OCI-M1 (cell line): Measurements from ENCODE around the gene PELI1.
"Not testable (repeated sequence)": the region's sequence is repeated elsewhere in the genome, so short reads cannot be mapped to it uniquely, and the experiment has no call there.

ENCODE experiments used
- DNase-seq: peaks from one replicate; lab custom pipeline; 2025; lab: John Stamatoyannopoulos, UW

The PELI1 gene

GRCh38 chr2:64122358-64122757 is 21.9 kb downstream of the PELI1 start:
- DNase-seq = no peak

DNA sequence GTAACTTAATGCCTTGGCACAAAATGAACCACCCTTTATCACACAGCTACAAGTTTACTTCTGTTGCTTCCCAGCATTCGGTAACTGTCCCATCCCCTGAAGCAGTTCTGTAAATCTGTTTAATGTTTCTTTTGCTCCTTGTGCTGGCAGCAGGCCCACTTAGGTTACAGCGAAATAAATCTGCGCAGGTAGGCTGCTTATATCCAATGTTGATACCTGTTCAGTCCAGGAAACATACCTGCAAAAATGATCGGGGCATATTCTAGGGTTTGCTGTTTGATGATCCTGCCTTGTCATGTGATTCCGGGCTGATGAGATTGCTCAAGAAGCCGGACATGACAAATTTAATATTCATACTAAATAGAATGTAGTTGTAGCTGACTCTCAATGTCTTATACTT is 23.3 kb downstream of the PELI1 start:
- no peak for DNase-seq

DNA sequence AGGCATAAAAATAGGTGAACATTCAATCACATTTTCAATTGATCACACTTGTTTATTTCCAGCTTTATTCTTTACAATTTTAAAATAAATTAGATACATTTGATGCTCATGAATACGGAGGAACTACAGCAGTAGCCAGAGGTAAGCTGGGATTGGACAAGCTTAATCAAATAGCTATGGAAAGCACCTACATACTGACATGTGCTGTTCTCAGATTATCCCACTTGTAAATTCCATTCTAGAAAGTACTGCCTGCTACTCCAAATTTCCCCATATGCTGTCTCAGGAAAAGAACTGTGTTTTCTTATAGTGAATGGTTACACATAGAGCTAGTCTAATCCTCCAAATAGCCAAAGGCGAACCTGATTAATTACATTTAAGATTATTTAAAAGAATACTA is 24.2 kb downstream of the PELI1 start:
- DNase-seq = no peak

GRCh38 chr2:64119369-64119768 is 24.9 kb downstream of the PELI1 start:
- no peak for DNase-seq

DNA sequence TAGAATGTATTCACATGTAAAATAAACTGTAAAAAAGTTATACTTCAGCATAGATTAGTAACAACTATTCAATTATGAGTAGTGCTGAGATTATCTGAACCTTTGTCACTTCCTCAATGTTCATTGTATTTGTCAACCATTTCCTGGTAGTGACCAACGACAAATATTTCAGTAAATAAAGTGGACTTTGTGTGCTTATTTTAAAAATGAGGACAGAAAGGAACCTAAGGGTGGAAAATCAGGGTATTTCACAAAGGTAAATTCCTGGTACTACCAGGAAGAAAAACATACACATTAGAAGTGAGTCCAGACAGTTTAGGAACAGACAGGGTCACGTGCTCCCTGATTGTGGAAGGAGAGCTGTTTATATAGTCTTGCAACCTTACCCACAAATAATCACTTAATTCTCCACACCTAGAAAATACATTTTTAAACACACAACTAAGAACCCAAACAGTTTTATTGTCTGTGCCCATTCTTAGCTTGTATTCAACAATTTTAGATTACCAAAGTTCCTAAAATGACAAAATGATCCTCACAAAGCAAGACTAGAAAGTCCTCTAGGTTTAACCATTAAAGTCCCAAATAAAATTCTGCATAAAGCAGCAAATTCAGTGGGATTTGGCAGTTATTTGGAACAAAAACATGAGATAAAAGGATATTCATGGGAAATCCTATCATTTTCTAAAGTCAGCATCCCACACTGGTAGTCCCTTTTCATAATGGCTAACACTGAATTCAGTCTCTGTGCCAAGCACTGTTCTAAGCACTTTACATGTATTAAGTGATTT is 28.2 kb downstream of the PELI1 start:
- DNase-seq = no peak

- no peak for DNase-seq
These were observed 29.3 kb downstream of the PELI1 start for GRCh38 chr2:64114912-64115277.

DNA sequence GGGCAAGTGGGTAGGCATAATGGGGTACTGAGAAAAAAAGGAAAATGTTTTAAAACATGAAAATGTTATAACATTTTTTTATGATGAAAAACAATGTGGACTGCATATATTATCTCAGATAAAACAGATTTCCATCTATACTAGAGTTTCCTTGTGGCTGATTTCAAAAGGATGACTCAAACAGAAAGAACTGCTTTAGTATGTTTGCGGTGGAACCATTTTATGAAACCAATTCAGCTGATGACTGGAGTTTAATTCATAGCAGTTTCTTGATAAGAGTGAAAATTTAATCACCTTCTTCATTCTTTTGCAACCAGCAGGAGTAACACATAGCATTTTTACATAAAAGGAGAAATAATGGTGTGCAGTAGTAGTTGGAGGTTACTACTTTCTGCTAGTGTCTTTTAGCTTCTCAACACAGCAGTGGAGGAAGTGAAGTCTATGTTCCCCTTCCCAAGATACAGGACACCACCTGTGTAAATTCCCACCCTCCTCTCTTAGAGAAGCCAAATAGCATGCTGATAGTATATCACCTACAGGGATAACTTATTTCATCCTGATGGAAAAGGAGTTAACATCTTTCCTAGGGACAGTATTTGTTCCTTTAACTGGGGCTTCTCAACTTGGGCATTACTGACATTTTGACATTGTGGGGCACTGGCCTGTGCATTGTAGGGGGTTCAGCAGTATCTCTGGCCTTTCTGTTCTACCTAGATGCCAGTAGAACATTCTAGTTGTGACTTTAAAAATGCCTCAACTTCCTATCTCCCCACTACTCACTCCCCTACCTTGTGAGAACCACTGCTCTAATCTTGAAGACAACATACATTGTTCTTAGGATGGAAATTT is 29.9 kb downstream of the PELI1 start:
- DNase-seq = no peak

DNA sequence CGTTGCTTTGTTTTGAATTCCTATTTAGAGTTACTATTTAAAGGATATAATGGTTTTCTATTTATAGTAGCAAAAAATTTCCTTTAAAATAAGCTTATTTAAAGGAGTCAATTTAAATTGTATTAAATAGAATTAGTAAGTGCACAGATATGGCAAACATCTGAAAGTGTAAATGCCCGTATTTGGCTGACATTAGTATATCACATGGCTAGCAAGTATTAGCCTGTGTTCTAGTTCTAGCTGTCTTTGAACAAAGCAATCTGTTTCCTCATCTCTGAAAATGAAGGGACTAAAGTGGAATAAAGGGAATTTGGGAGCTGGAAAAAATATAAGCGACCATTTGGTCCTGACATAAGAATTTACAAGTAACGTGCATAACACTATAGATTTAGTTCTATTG is 32.2 kb downstream of the PELI1 start:
- no peak for DNase-seq

DNA sequence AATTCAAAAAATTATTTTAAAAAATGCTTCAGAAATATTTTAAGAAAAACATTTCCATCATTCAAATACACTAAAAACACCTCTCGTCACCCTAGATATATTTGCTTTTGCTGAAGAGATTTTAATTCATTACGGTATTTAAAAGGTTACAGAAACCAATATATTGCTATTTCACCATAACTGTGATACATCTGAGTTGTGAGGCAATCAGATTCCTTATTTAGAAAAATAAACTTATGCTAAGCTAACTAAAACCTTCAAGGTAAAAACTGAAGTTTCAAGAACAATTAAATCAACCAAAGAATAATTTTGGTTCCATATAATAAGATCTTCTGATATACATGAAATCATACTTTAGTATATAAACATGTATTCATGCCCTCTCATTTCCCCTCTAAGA is 32.8 kb downstream of the PELI1 start:
- no peak for DNase-seq

GRCh38 chr2:64108666-64109241 is 35.5 kb downstream of the PELI1 start:
- DNase-seq = no peak

DNA sequence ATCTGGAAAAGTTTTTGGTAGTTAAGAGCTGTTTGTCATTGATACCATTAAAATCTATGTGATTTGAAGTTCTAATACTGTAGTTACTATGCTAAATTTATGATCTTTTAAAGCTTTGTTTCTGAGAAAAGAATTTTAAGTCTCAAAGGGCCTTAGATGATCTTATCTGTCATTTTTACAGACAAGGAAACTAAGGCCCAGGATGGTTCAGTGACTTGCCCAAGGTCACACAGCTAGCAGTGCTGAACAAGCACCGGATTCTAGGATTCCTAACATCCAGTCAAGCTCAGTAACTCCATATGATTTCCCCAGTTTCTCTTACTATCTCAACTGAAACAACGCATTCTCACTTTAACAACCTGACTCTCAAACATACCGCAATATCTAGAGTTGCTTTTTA is 37.7 kb downstream of the PELI1 start:
- DNase-seq = no peak

GRCh38 chr2:64105670-64106461 is 38.4 kb downstream of the PELI1 start:
- DNase-seq = no peak

DNA sequence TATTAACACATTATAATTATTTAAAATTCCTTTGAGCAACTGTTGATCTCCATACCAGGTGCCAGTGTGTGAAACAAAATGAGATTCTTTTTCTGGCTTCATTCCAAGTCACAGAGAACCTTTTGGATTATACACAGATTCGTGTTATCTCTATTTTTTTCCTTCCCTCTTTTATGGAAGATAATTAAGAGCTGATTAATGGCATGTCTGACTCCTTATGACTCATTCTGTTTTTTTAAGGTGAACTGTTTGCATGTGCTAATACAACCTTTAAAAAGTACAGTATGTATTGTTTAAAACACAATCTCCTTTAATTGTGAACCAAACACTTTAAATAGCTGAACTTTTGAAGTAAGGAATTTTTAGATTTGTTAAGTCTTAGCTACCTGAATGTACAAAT is 39.3 kb downstream of the PELI1 start:
- DNase-seq = no peak

DNA sequence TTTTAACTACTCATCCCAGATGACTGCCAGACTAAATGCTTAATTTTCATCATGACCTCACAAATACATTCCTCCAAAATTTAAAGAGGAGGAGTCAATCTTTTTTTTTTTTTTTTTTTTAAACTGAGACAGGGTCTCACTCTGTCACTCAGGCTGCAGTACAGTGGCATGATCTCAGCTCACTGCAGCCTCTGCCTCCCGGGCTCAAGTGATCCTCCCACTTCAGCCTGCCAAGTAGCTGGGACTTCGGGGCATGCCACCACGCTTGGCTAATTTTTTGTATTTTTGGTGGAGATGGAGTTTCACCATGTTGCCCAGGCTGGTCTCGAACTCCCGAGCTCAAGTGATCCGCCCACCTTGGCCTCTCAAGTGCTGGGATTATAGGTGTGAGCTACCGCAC is 41.5 kb downstream of the PELI1 start:
- not testable (repeated sequence) for DNase-seq

- DNase-seq = peak; percentile 25
These were observed 43.1 kb downstream of the PELI1 start for GRCh38 chr2:64101141-64101591.

DNA sequence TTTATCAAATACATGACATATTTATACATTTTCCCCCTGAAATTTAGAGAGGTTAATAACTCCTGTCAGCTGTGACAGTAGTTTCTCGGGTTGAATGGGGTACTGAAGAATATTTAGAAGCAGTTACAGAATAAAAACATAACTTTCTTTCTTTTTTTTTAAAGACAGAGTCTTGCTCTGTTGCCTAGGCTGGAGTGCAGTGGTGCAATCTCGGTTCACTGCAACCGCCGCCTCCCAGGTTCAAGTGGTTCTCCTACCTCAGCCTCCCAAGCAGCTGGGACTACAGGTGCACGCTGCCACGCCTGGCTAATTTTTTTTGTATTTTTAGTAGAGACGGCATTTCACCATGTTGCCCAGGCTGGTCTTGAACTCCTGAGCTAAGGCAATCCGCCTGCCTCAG is 43.6 kb downstream of the PELI1 start:
- DNase-seq = not testable (repeated sequence)

DNA sequence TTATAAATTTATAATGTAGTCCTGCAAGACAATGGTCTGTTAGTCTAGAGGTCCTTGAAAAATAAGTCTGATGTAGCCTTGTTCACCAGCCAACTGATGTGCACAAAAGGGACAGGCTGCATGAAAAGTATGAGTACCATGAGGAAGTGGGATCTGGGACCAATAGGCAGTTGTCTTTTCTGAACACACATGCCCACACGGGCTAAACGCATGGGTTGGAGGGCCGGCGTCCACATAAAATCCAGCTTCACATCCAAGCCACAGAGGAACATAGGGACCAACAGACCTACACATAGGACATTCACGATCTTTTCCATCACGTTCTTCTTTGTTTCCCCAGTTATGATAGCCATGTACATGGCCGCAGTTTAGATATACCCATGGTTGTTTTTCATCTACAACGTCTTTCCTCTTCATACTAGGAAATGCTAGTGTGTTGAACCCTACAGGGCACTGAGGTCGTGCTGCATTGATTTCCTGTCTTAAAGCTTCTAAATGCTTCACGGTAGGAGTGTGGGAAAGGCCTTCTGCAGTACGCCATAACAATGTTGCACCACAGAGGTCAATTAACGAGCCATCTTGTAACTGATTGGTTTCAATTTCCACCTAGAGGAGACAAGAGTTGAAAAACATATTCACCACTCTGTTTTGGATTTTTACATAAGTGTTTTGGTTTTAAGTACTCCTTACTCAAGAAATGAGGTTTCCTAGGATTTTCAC is 49.4 kb downstream of the PELI1 start:
- DNase-seq = no peak

DNA sequence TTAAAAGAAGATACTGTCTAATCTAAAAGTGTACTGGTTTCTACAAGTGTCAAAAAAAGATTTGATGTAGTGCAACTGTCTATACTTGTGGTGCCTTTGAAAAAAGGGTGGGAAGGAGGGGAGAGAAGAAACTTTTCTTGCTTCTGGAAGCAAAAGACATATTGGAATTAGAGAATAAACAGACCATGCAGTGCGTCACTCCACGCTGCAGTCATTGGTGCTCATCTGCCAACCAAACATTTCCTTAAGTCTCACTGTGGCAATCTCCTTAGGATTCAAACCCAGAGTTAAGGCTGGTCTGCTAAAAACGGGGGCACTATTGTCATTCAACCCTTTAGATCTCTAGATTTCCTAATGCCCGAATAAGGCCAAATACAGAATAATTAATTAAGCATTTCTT is 50.9 kb downstream of the PELI1 start:
- DNase-seq = no peak

GRCh38 chr2:64092502-64092901 is 51.7 kb downstream of the PELI1 start:
- DNase-seq = no peak

- DNase-seq = no peak
These were observed 54.0 kb downstream of the PELI1 start for GRCh38 chr2:64090264-64090663.

- DNase-seq = no peak
These were observed 57.7 kb downstream of the PELI1 start for GRCh38 chr2:64086347-64087082.
